ENCODE data around the gene C2orf66.

Gene C2orf66

GRCh38 chr2:196759378-196759706 lies 49.8 kb downstream of the C2orf66 start:
- DNase-seq (ENCODE audit: low spot score): no peak

- DNase-seq (ENCODE audit: low spot score): no peak
These were observed 50.4 kb downstream of the C2orf66 start for GRCh38 chr2:196758474-196759377.
